ENCODE data around the gene BUB3. TPM values are rescaled to one million over a fixed set of nuclear protein-coding genes. Genes with fewer than 3 reads are reported as not detected.

Gene BUB3
- polyA plus RNA-seq, 2 of the 4 experiments (the other 2 are of a cell fraction): 216 to 229 TPM

DNA sequence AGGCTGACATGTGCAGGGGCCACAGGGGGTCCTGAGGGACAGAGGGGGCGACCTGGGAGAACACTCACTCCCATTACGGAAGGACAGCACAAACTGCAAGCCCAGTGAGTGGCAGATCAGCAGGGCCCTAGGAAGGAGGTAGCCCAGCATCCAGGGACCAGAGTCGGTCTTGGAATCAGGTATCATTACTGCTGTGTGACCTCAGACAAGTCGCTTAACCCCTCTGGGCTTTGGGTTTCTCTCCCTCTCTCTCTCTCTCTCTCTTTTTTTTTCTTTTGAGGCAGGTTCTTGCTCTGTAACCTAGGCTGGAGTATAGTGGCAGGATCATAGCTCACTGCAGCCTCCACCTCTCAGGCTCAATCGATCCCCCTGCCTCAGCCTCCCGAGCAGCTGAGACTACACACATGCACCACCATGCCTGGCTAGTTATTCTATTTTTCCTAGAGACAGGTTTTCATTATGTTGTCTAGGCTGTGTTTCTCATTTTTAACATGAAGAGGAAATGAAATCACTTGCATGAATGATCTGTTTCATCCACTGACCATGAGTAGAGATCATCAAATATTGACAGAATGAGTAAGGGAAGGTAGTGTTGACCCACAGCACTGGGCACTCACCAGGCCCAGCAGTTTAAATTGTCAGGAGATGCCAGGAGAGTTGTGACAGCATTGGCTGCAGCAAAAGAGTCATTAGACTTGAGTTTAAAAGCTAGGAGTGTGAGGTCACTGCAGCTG, 49.4 kb downstream of the BUB3 start (continued):
- TF ChIP-seq PBX3 (IDR thresholded peaks at IDR 0.05) (no peak), CHD4 (IDR thresholded peaks at IDR 0.05; ENCODE audit: borderline replicate concordance) (peak; percentile 87; the same call in 1 of the 2 replicates), ESRRA (IDR thresholded peaks at IDR 0.05; ENCODE audit: borderline replicate concordance, low read length) (no peak)

- 55% methylated on average over 1 of the region's 1 CpG for WGBS (ENCODE audit: missing lambda C conversion rate)
- DNase-seq (ENCODE audit: low read depth in 1 of 2, low spot score in 1 of 2) (no peak), FAIRE-seq (no peak), ATAC-seq (peak; percentile 43 to 71; a peak in 5 of 6 replicates)
- ChIA-PET POLR2A (interaction anchor here (0.6 kb wide), 1 partner anchor 48 kb away, joined by 3 read pairs; no protein-coding TSS in a partner anchor), CTCF (interaction anchor here (0.8 to 1.8 kb wide), 2 partner anchors 146 to 176 kb away, joined by 4 read pairs; no protein-coding TSS in a partner anchor)
- H3K4me1 ChIP-seq: peaks cover 17% of the 10 kb centered on the region
- H3K4me2 ChIP-seq: peak overlapping the region; percentile 58
- peak overlapping the region; percentile 35; a peak in 1 of 6 replicates for H3K27ac ChIP-seq
- TF ChIP-seq POLR2AphosphoS2 (conservative IDR thresholded peaks at IDR 0.05; ENCODE audit: low read length): no peak
- TF ChIP-seq, protein P1, sequence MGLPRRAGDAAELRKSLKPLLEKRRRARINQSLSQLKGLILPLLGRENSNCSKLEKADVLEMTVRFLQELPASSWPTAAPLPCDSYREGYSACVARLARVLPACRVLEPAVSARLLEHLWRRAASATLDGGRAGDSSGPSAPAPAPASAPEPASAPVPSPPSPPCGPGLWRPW (IDR thresholded peaks at IDR 0.05): no peak
- no peak for TF ChIP-seq MYC (IDR thresholded peaks at IDR 0.05; ENCODE audit: borderline replicate concordance, low read length)
- TF ChIP-seq CHD4 (IDR thresholded peaks at IDR 0.05; ENCODE audit: borderline replicate concordance): no peak
- TF ChIP-seq SMC3 (IDR thresholded peaks at IDR 0.05): no peak
- TF ChIP-seq ESRRA (IDR thresholded peaks at IDR 0.05; ENCODE audit: borderline replicate concordance, low read length): no peak
- TF ChIP-seq MAZ (IDR thresholded peaks at IDR 0.05; ENCODE audit: borderline replicate concordance, low read depth, low read length): no peak
- no peak for TF ChIP-seq HOXA7 (CRISPR knock-in tag; IDR thresholded peaks at IDR 0.05)
- no peak for TF ChIP-seq ZSCAN20 (CRISPR knock-in tag; IDR thresholded peaks at IDR 0.05)
- TF ChIP-seq ATOH8 (CRISPR knock-in tag; IDR thresholded peaks at IDR 0.05; ENCODE audit: low read depth): no peak
- TF ChIP-seq RNF2 (IDR thresholded peaks at IDR 0.05; ENCODE audit: borderline replicate concordance, low read depth): no peak
- peaks cover 8% of the 10 kb centered on the region; the same call in 1 of the 3 replicates for H3K9me3 ChIP-seq
- H3K4me3 ChIP-seq: no peak overlapping the region
Measured at GRCh38 chr10:123204127-123204461, 49.9 kb downstream of the BUB3 start.

- no peak for DNase-seq (ENCODE audit: low read depth in 1 of 2, low spot score in 1 of 2)
- H3K4me1 ChIP-seq: peaks cover 17% of the 10 kb centered on the region
- CTCF ChIA-PET: no interaction called here
- H3K4me3 ChIP-seq: no peak overlapping the region
- POLR2A ChIA-PET: no interaction called here
- FAIRE-seq: no peak
- no peak for ATAC-seq
- H3K4me2 ChIP-seq: no peak overlapping the region
- H3K27ac ChIP-seq: no peak overlapping the region
- TF ChIP-seq NR3C1 (IDR thresholded peaks at IDR 0.05) (no peak), RNF2 (IDR thresholded peaks at IDR 0.05; ENCODE audit: borderline replicate concordance, low read depth) (no peak), PBX3 (IDR thresholded peaks at IDR 0.05) (no peak), BHLHE40 (IDR thresholded peaks at IDR 0.05; ENCODE audit: low read depth, low read length) (no peak), ZSCAN20 (CRISPR knock-in tag; IDR thresholded peaks at IDR 0.05) (no peak), JUN (IDR thresholded peaks at IDR 0.05) (no peak), EHF (CRISPR knock-in tag; IDR thresholded peaks at IDR 0.05) (no peak)
- 100% methylated on average over 3 of the region's 3 CpGs for WGBS (ENCODE audit: missing lambda C conversion rate)
- peaks cover 8% of the 10 kb centered on the region; the same call in 1 of the 3 replicates for H3K9me3 ChIP-seq
Measured at GRCh38 chr10:123205041-123205440, 50.8 kb downstream of the BUB3 start.
